ENCODE results near the gene CAPN8. TPM values are rescaled to one million over a fixed set of nuclear protein-coding genes. Genes with fewer than 3 reads are reported as not detected.

CAPN8 gene
- total RNA-seq, 1 donor from 2014 or later, result not detected

DNA sequence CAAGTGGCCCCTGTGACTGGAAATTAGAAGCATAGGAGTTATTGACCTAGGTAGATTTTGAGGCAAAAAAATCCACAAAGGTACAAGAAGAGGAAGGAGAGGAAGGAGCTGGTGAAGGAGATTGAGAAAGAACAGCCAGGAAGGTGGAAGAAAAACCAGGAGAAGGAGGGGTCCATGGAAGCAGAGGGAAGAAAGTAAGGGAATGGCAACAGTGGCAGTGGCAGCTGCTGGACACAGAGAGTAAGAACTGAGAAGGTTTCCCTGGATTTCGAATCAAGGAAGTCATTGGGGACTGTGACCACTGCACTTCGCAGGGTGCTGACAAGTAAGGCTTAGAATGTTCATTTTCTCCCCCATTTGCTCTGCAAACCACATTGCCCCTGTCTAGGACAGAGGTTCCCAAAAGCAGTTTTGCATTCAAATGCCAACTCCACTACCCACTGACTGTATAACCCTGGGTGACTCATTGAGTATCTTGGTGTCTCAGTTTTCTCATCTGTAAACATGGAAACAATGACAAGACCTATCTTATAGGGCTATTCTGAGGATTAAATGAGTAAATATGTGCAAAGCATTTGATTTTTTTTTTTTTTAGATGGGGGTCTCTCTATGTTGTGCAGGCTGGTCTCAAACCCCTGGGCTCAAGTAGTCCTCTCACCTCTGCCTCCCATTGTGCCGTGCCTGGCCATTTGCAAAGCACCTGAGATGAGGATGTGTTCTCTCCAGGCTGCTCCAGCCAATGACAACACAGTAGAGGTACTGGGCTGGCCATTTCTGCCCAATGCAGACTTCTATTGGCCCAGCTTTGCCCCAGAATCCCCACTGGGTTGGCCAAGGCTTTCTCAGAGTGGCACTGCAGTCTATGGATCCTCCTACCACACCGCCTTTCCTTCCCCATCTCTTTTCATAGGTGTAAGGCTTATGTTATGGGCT is 37.5 kb upstream of the CAPN8 start:
- FAIRE-seq (no peak), DNase-seq (ENCODE audit: low spot score in 2 of 2) (no peak)

DNA sequence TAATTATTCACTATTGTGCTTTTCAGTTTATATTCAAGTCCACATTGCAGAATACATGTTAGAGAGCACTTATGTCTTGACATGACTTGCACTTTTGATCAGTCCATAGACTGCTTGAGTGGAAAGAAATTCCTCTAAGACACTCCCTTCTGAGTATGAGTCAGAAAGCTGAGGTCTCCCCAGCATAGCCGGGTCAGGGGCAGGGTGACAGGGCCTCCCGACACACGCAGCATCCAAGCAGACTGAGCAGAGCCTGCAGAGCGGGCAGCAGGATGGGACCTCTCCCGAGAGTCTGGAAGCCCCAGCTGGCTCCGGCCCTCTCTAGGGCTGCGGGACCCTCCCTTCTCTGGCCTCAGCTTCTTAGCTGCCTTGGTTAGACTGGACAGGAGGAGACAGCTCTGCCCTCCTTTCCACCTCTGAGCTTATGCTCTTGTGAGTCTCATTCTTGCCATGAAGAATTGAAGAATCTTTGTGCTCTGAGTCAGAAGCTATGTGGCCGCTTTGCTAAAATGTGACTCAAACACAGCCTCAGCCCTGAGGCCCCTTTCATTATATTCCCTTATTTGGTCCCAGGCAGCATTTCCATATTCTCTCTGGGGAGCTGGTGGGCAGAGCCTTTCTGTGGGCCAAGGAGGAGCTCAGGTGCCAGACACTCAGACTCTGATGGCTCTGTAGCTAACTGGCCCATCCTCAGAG is 35.6 kb upstream of the CAPN8 start:
- DNase-seq (ENCODE audit: low spot score in 2 of 2) (no peak), FAIRE-seq (no peak)

DNA sequence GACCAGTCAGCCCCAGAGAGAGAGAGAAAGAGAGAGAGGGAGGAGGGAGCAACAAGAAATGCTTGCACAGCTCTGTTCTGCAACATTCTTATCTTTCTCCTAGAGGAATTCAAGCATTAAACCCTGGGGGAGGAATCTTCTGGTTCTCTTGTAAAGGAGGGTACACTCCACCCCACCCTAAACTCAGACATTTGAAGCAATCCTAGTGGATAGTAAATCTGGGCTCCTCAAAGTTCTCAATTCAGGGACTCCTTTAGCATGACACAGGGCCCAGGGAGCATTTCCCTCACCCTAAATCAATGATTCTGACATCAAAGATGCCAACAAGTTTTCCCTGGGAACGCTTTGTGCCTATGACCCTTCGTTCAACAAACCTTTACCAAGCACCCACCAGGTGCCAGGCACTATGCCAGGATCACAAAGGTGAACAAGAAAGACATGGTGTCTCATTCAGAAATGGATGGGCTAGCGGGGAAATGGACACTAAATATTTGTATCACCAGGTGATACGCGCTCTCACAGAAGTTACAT is 35.0 kb upstream of the CAPN8 start:
- no peak for FAIRE-seq
- no peak for DNase-seq (ENCODE audit: low spot score in 2 of 2)

DNA sequence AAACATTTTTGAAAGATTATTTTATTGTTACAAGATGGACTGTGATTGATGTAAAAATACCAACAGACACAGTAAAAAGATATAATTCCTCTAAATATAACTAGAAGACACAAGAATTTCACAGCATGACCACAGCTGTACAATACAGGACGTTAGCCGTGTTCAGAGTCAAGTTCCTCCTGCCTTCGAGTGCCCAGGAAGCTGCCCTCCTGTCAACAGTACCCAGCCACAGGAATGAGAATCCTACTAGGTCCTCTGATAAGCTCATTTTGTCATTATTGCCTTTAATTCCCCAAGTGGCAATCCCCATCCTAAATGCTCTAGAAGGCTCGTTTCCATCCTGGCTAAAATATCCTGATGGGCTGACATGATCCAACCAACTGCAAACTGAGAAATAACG is 30.4 kb upstream of the CAPN8 start:
- FAIRE-seq (no peak), DNase-seq (ENCODE audit: low spot score in 2 of 2) (no peak)

DNA sequence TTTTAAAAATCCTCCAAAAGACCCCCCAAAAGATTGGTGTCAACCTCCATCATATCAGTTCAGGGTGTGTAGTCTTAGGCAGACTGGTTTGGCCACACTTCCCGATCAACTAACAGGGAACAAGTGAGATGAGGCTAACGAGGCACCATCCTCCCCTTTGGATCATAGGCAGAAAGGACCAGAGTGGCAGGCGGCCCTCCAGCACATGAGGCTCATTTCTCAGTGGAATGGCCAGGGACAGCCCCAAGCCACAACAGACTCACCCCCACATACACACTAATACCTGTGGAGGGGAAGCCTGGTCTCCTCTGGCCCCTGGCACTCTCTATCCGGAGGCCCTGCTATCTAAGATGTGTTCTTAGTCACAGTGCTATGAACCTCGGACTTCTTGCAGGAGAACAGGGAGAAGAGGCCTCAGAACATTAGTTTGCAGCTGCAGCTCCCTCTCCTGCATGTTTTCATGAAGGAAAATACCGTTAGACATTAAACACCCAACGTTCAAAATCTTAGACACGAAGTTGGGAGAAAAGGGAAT is 29.6 kb upstream of the CAPN8 start:
- DNase-seq (ENCODE audit: low spot score in 2 of 2) (no peak), FAIRE-seq (no peak)

DNA sequence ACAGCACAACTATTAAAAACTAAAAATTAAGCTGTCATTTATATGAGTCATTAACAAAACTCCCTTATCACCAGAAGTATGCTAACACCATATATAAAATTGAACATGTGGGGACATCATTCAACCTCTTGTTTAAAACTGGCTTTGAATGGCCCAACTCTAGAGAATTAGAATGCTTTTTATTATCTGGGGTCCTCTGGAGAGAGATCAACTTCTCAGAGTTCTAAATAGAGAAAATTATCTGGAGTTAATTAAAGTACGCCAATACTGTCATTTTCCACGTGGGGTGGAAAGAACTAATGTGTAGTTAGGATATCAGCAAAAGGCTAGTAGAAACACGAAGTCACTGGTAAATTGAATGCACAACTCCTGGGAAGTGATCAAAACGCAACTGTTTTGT is 25.6 kb upstream of the CAPN8 start:
- DNase-seq (ENCODE audit: low spot score in 2 of 2) (no peak), FAIRE-seq (no peak)

DNA sequence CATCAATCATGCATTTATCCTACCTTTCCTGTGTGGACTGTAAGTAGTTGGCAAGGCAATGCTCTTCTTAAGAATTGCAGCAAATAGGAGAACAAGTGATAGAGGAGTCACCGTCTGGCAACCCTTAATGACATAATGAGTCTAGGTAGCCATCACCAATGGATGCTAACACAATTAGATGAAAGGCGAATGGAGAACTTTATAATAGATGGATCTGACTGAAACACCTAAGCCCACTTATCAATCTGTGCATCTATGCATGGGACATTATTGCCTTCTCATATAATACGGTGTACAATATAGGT is 18.9 kb upstream of the CAPN8 start:
- FAIRE-seq, result no peak
- DNase-seq (ENCODE audit: low spot score in 2 of 2), result no peak

DNA sequence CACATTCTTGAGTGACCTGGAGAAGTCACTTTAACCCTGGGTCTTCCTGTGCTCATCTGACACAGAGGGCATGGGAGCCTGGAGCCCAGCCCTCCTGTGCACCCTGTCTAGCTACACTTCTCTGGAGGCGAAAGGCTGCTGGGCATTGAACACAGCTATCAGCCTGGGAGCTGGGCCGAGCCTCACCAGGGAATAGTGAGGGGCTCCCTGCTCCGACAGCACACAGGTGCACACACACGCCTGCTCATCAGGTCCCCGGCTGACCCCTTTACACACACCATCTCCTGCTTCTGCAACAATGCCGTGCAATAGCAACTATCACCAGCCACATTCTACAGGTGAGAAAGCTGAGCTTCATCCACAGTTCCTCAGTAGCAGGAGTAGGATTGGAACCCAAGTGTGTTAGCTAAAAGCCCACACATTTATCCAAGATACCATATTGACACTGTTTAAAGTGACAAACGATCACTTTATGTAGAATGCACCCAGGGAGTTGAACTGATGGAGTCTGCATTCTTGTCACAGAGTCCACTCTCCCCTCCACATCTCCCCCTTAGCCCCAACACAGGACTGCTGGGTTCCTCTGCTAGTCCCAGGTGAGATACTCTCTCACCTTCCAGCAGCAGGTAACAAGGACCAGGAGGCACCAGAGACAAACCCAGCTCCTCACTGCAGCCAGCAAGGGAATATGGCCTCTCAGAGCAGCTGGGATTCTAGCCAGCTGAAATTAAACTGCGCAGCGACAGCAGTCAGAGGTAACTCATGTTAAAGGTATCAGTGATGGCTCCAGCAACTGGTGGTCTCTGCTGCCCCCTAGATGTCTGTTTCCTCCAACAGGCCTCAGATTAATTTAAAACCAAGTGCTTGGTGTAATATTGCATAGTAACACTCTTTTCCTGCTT is 18.3 kb upstream of the CAPN8 start:
- DNase-seq (ENCODE audit: low spot score in 2 of 2) (peak in 1 of 2 donors; percentile 35), FAIRE-seq (no peak)

DNA sequence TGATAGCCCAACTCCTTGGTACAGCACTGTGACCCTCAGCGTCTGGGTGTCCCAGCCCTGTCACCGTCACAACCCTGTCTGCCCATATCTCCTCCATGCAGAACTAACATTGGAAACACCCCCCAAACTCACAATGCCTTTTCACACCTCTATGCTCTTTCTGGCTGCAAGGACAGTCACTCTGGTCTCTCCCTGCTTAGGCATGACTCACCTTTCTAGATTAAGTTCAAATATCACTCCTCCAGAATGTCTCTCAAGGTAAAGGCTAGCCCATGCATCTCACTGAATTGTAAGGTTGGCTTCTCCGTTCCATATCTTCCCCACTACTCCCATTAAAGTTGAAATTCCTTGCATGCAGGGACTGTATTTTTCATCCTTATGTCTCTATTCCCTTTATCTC is 17.0 kb upstream of the CAPN8 start:
- DNase-seq (ENCODE audit: low spot score in 2 of 2) (no peak), FAIRE-seq (no peak)

DNA sequence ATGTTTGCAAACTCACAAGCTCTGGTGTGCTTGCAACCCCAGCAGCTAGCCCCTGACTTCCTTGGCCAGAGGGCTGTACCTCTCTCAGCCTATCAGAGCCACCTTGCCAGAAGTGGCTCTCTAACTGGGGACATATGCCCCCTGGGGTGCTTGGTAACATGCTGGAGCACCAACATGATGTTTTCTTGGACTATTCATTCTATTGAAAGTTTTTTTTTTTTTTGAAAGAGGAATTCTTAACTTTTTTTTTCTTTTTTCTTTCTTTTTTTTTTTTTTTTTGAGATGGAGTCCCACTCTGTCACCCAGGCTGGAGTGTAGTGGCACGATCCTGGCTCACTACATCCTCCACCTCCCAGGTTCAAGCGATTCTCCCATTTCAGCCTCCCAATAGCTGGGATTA is 14.7 kb upstream of the CAPN8 start:
- no peak for FAIRE-seq

DNA sequence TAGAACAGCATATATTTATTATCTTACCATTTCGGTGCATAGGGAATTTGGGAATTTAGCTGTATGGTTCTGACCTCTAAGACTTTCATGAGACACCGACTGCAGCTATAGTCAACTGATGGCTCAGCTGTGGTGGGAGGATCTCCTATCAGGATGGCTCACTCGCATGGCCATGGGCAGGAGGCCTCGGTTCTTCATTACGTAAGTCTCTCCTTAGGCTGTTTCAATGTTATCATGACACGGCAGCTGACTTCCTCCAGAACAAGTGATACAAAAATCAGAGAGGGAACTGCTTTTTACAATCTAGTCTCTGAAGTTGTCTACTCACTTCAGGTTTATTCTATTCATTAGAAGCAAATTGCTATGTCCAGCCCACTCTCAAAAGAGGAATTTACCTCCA is 13.3 kb upstream of the CAPN8 start:
- DNase-seq (ENCODE audit: low spot score in 2 of 2), result no peak
- no peak for FAIRE-seq

More for the DNA sequence above, 14.7 kb upstream of the CAPN8 start:
- no peak for DNase-seq (ENCODE audit: low spot score in 2 of 2)

DNA sequence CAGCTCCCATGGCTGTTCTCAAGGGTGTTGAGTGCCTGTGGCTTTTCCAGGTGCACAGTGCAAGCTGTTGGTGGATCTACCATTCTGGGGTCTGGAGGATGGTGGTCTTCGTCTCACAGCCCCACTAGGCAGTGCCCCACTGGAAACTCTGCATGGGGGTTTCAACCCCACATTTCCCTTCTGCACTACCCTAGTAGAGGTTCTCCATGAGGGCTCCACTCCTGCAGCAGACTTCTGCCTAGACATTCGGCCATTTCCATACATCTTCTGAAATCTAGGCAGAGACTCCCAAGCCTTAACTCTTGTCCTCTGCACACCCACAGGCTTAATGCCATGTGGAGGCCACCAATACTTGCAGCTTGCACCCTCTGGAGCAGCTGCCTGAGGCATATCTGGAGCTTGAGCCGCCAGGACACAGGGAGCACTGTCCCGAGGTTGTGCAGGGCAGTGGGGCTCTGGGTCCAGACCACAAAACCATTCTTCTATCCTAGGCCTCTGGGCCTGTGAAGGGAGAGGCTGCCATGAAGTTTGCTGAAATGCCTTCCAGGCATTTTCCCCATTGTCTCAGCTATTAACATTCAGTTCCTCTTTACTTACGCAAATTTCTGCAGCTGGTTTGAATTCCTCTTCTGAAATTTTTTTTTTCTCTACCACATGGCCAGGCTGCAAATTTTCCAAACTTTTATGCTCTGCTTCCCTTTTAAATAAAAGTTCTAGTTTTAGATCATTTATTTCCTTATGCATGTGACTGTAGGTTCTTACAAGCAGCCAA is 8.8 kb upstream of the CAPN8 start:
- FAIRE-seq, result no peak
- no peak for DNase-seq (ENCODE audit: low spot score in 2 of 2)

DNA sequence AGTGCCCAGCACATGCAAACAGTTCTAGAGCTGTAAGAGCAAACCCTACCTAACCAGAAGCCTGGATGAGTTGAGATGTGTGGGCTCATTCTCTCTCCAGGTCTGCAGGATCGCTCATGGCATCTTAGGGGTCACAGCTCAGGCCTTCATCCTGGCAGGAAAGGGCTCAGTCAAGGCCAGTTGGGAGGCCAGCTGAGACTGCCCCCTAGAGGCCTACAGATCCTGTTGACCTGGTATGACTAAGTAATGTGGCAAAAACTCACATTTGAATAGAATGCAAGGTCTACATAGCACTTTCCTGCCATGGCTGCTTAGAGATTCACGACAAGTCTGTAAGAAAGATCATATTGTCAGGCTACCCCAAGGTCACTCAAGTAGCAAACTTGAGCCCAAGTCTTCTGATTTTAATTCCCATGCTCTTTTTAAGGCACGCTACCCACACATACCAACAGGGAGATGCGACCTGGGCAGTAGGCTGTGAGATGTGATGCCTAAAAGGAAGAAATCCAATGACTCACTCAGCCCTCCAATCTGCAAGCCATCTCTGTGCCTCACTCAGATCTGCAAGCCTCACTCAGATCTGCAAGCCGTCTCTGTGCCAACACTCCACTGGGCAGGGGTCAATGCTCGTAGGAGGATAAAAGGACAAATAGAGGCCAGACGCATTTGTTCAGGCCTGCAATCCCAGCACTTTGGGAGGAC is 5.1 kb upstream of the CAPN8 start:
- FAIRE-seq (no peak), DNase-seq (ENCODE audit: low spot score in 2 of 2) (no peak)

DNA sequence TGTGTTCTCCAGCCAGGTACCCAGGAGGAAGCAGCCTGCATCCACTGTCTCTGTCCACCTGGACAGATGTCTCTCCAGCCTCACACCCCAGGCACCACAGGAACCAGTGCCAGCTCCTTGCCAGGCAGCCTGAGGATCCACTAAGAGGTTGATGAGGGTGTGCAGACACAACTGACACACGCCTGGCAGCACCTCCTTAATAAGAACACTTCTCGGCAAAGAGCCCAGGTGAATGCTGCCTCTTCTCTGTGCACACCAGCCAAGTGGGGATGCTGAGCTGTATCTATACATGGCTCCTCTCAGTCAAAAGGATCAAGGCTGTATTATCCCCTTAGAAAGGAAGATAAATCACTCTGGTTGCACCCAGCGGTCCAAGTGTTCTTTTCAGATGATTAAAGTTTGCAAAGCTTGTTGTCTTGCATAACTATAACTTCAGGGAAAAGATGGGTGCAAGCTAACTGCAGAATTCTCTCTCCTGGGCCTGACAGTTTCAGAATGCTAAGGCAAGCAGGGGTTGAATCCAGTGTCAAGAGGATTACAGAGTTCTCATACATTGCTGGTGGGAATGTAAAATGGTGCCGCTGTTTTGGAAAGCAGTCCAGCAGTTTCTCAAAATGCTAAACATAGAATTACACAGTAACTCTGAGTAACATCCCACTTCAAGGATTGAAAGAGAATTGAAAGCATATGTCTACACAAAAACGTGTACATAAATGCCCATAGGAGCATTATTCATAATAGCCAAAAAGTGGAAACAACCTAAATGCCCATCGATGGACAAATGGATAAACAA is 3.7 kb upstream of the CAPN8 start:
- FAIRE-seq (no peak), DNase-seq (ENCODE audit: low spot score in 2 of 2) (no peak)

DNA sequence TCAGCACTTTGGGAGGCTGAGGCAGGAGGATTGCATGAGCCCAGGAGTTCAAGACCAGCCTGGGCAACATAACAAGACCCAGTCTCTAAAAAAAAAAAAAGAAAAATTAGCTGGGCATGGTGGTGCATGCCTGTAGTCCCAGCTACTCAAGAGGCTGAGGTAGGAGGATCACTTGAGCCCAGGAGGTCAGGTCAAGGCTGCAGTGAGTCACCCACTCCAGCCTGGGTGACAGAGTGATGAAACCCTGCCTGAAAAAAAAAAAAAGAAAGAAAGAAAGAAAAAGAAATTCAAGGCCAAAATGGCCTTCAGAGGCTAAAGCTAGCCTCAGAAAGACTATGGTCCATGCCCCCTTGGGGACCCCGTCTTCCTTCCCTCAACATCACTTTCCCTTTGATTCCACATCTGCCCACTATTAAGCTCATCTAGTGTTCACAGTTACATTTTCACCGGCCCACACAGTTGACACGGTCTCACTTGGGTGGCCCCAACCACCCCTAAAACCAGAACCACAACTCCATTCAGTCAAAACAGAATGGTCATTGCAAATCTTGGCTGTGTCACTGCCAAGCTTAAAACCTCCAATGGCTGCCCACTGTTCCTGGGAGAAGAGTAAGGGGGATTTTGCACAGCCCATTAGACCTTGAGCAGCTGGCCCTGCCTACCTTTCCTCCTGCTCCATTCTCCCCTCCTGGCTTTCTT is 2.1 kb upstream of the CAPN8 start:
- FAIRE-seq, result no peak
- DNase-seq (ENCODE audit: low spot score in 2 of 2), result no peak

DNA sequence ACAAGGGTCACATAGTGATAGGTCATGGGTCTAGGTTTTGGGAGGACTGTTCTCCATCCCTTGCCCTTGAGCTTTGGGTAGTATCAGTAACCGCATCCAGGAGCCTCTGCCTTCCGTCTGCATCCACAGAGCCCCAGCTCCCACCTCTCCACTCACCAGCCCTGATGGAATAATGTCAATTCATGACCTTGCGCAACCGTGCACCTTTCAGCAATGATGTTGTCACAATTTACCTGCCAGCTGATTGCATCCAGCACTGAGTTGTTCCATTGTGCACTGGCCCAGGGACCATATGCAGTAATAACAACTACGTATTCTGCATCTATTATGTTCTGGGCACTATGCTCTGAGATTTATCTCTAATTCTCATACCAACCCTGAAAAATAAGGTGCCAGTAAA is 1.4 kb downstream of the CAPN8 start:
- DNase-seq (ENCODE audit: low spot score in 2 of 2) (no peak), FAIRE-seq (no peak)

DNA sequence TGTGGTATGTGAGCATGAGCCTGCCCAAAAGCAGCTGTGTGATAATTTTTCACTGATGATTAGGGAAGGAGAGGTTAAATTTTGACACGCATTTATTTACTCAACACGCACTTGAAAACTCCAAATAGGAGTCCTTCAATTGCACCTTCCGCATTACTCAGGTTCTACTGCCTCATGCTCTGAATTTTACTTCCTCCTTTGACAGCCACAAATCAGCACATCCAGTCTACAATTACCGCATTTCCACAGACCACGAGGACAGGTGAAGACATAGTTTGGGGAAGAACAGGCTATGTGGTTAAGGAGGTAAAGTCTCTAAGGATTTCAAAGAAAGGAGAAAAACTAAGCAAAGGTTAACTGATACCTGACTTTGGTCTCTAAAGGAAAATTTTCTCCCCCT is 2.6 kb downstream of the CAPN8 start:
- FAIRE-seq, result no peak
- no peak for DNase-seq (ENCODE audit: low spot score in 2 of 2)

DNA sequence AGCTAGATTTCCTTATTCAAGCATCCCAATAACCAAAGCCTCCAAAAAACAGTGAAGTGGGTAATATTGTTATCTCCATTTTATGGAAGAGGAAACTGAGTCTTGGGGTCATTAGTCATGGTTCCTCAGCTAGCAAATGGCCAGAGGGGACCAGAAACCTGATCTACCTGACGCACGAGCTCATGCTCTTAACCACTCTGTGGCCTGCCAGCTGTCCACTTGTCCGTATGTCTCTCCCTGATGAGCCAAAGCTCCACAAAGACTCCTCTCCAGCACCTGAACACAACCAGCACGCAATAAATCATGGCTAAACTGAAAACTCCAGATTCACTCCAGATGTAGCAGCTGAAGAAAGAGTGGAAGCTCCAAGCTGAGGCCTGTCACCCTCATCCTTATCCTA is 5.8 kb downstream of the CAPN8 start:
- DNase-seq (ENCODE audit: low spot score in 2 of 2), result no peak
- no peak for FAIRE-seq

Data from frontal cortex (tissue), 4 donors.